NCI-H748 (cell line): ENCODE measurements around the gene PRLR.

ENCODE experiments used
- DNase-seq: peaks from one replicate; lab custom pipeline; 2025; ENCODE audit not compliant: unreplicated experiment; lab: John Stamatoyannopoulos, UW

PRLR gene

DNA sequence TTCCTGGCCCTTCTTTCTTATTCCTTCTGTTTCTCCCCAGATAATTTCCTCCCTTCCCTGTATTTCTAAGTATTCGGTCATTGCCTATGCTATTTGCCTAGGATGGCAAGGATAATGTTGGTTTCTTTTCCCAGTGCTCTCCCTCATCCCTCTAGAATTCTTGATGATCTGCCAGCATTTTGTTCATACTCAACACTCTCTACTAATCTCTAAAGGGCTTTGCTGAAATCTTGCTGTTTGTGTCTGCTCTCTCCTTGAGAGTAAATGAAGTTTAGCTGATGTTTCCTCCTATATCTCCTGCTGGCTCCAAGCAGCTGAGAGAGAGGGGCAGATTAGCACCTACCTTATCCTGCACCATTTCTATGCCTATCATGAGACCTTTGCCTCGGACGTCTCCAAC is 220.6 kb downstream of the PRLR start:
- DNase-seq, result no peak

DNA sequence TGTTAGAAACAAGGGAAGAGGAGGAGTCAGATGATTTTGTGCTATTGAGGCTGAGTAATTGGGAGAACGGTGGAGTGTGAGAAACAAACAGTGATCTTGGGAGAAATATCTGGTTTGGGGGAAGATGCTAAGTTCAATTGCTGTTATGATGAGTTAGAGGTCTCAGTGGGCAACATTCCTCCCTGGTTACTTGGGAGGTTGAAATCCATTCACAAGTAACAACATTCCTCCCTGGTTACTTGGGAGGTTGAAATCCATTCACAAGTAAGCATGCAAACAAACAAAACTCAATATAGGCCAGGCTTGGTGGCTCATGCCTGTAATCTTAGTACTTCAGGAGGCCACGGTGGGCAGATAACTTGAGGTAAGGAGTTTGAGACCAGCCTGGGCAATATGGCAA is 221.3 kb downstream of the PRLR start:
- no peak for DNase-seq

DNA sequence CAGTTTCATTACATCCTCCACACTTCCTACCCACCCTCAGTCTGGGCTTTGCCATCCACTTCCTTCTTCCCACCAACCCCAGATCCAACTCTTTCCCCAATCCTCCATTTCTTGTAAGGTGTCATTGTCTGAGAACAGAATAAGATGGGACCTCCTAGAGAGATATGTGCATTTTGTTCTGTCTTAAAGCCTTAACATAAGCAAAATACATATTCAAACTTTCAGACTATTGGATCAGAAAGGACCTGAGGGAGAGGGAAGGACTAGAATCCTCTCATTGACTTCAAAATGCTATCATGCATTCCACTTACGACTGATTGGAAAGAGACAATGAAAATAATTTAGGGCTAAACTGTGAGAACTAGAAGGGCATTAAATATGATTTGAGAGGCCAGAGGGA is 225.5 kb downstream of the PRLR start:
- DNase-seq, result no peak

DNA sequence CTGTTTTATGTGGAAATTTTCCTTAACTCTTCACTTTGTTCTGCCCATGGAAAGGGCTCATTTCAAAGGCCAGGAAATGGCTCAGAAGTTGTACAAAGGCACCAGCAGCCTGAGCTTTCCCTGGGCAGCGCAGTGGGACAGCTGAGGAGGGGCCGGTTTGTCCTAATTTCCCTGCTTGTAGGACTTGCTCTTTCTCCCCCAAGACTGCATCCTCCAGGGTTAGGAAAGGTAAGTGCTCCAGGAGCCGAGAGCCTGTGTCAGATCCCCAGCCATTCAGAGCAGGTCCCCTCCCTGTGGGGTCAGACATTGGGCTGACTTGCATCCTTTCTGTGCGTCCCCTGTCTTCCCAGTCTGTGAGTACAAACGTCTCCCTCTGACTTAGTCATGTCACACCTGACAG is 226.1 kb downstream of the PRLR start:
- DNase-seq, result no peak

DNA sequence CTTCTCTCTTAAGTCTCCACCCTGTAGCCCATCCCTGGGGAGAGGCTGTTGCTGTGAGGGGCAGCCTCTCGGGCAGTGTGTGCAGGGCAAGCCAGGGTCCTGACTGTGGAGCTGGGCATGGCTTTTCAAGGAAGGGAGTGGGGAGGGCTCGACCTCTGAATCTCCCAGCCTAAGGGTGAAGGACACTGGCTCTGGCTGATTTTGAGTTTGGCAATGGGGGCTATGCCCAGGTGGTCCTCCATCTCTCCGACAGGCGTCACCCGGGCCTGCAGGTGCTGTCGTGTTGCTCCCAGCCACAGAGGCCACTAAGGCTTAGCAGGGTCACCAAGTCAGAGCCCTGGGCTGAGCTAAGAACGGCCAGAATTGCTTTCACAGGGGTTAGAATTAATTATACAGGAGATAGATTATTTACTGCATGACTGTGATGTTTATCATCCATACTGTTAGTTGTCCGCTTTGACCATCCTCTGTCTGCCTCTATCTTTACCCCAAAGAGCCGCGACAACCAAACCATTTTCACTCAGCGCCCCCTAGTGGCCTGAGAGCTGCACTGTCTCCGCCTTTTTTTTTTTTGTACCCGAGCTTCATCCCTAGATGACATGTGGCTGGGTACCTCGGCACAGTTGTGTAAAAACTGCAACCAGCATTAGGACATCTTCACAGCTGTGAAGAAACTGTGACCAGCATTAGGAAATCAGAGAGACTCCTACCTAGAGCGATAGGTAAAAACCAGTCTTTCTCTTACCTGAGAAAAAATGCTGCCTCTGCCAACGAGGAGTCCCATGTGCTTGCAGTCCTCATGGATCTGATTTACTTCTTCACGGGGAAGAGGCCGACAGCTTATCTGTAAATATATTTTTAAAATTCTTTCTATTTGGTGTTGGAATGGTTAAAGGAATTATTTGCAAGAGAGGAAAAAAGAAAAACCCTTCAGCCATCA is 227.0 kb downstream of the PRLR start:
- peak; percentile 78 for DNase-seq

DNA sequence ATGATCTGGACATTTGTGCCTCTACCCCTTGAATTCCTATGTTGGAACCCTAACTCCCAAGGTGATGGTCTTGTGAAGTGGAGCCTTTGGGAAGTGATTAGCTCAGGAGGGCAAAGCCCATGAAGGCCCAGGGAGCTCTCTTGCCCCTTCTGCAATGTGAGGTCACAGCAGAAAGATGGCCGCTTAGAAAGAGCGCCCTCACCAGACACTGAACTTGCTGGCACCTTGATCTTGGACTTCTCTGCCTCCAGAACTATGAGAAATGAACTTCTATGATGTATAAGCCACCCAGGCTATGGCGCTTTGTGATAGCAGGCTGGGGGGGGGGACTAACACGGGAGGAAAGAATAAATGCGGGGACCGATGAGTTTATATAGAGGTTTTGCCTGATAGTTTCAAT is 227.8 kb downstream of the PRLR start:
- no peak for DNase-seq

DNA sequence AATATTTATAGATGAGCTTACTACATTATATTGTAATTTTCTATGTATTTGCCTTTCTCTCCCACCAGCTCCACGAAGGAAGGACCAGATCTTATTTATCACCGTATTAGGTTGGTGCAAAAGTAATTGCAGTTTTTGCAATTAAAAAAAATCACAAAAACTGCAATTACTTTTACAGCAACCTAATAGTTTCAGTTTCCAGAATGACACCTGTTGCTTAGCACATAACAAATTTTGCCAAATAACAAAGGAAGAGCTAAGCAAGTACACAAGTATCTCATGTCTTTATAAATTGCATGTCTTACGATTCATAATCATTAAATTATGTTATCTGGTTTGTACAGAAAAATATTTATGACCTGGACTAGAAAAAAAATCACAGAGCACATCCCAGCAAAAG is 228.4 kb downstream of the PRLR start:
- no peak for DNase-seq
